Stimulated activated memory B cell treated with anti-CD40 and anti-IgM and Interleukin-4, amounts not matched to agents 10 μg/mL and 1 μg/mL and 100 μg/mL, for 72 hours (primary cell): Measurements from ENCODE around the gene RIOX2.
A peak's percentile ranks its signal among the peaks of the same experiment; 100 is the strongest.

Source experiments
- ATAC-seq: fragments of 150-1000 bp; cut with Tn5 transposase; 2 replicates; pipeline ENCODE4 v1.10.0; 2021
- H3K27ac Mint-ChIP-seq: one replicate; pipeline ENCODE4 v1.8.0; 2022; ENCODE audit warnings: mild to moderate bottlenecking, mixed read lengths
- H3K27me3 Mint-ChIP-seq: one replicate; pipeline ENCODE4 v1.8.0; 2022; ENCODE audit warnings: mixed read lengths
- H3K36me3 Mint-ChIP-seq: one replicate; pipeline ENCODE4 v1.8.0; 2022; ENCODE audit warnings: mixed read lengths
- H3K4me1 Mint-ChIP-seq: one replicate; pipeline ENCODE4 v1.8.0; 2022; ENCODE audit warnings: mixed read lengths
- H3K4me3 Mint-ChIP-seq: one replicate; pipeline ENCODE4 v1.8.0; 2022; ENCODE audit warnings: mild to moderate bottlenecking, moderate library complexity, mixed read lengths
- H3K9me3 Mint-ChIP-seq: one replicate; pipeline ENCODE4 v1.8.0; 2022; ENCODE audit warnings: mixed read lengths

The RIOX2 gene

GRCh38 chr3:97970956-97971620 is 1.1 kb downstream of the RIOX2 start:
- Mint-ChIP-seq H3K27ac (peak overlapping the region; percentile 91), H3K36me3 (peaks cover 16% of the 10 kb centered on the region), H3K4me1 (peaks cover 63% of the 10 kb centered on the region), H3K27me3 (no peaks in the 10 kb centered on the region), H3K9me3 (no peaks in the 10 kb centered on the region), H3K4me3 (peak overlapping the region; percentile 93)
- no peak for ATAC-seq

- peaks cover 62% of the 10 kb centered on the region for H3K4me1 Mint-ChIP-seq
- ATAC-seq = no peak
- H3K36me3 Mint-ChIP-seq = peaks cover 16% of the 10 kb centered on the region
- no peaks in the 10 kb centered on the region for H3K27me3 Mint-ChIP-seq
- no peak overlapping the region for H3K4me3 Mint-ChIP-seq
- peak overlapping the region; percentile 91 for H3K27ac Mint-ChIP-seq
- no peaks in the 10 kb centered on the region for H3K9me3 Mint-ChIP-seq
Measured at GRCh38 chr3:97970156-97970555, 2.1 kb downstream of the RIOX2 start.

GRCh38 chr3:97969541-97969940 is 2.7 kb downstream of the RIOX2 start:
- no peak overlapping the region for H3K4me3 Mint-ChIP-seq
- H3K27ac Mint-ChIP-seq = peak overlapping the region; percentile 91
- H3K36me3 Mint-ChIP-seq = peaks cover 16% of the 10 kb centered on the region
- H3K9me3 Mint-ChIP-seq = no peaks in the 10 kb centered on the region
- no peaks in the 10 kb centered on the region for H3K27me3 Mint-ChIP-seq
- H3K4me1 Mint-ChIP-seq = peaks cover 60% of the 10 kb centered on the region
- no peak for ATAC-seq

GRCh38 chr3:97968376-97968775 is 3.9 kb downstream of the RIOX2 start:
- Mint-ChIP-seq H3K27ac (no peak overlapping the region), H3K4me1 (peaks cover 63% of the 10 kb centered on the region), H3K36me3 (peaks cover 25% of the 10 kb centered on the region), H3K27me3 (no peaks in the 10 kb centered on the region), H3K4me3 (no peak overlapping the region), H3K9me3 (no peaks in the 10 kb centered on the region)
- ATAC-seq = no peak

GRCh38 chr3:97967966-97968365 is 4.3 kb downstream of the RIOX2 start:
- Mint-ChIP-seq H3K4me1 (peaks cover 63% of the 10 kb centered on the region), H3K4me3 (no peak overlapping the region), H3K9me3 (no peaks in the 10 kb centered on the region), H3K27ac (no peak overlapping the region), H3K27me3 (no peaks in the 10 kb centered on the region), H3K36me3 (peaks cover 25% of the 10 kb centered on the region)
- no peak for ATAC-seq

GRCh38 chr3:97960993-97961766 is 11.1 kb downstream of the RIOX2 start:
- Mint-ChIP-seq H3K4me1 (peaks cover 28% of the 10 kb centered on the region), H3K27me3 (no peaks in the 10 kb centered on the region), H3K4me3 (no peak overlapping the region), H3K36me3 (peaks cover 55% of the 10 kb centered on the region), H3K9me3 (no peaks in the 10 kb centered on the region), H3K27ac (no peak overlapping the region)
- no peak for ATAC-seq

- H3K9me3 Mint-ChIP-seq = no peaks in the 10 kb centered on the region
- no peak for ATAC-seq
- H3K4me1 Mint-ChIP-seq = peaks cover 28% of the 10 kb centered on the region
Measured at GRCh38 chr3:97960551-97960950, 11.7 kb downstream of the RIOX2 start.

GRCh38 chr3:97959872-97960271 is 12.4 kb downstream of the RIOX2 start:
- Mint-ChIP-seq H3K27me3 (no peaks in the 10 kb centered on the region), H3K27ac (no peak overlapping the region), H3K4me1 (peaks cover 32% of the 10 kb centered on the region), H3K4me3 (no peak overlapping the region), H3K36me3 (peaks cover 67% of the 10 kb centered on the region), H3K9me3 (no peaks in the 10 kb centered on the region)
- ATAC-seq = no peak

More at GRCh38 chr3:97960551-97960950, 11.7 kb downstream of the RIOX2 start:
- H3K4me3 Mint-ChIP-seq = no peak overlapping the region
- H3K27ac Mint-ChIP-seq = no peak overlapping the region
- peaks cover 61% of the 10 kb centered on the region for H3K36me3 Mint-ChIP-seq
- H3K27me3 Mint-ChIP-seq = no peaks in the 10 kb centered on the region

- H3K36me3 Mint-ChIP-seq = peaks cover 69% of the 10 kb centered on the region
Measured at GRCh38 chr3:97958796-97959195, 13.4 kb downstream of the RIOX2 start.

GRCh38 chr3:97958396-97958795 is 13.8 kb downstream of the RIOX2 start:
- H3K9me3 Mint-ChIP-seq = no peaks in the 10 kb centered on the region
- ATAC-seq = no peak
- H3K4me1 Mint-ChIP-seq = peaks cover 21% of the 10 kb centered on the region
- H3K27ac Mint-ChIP-seq = no peak overlapping the region
- H3K36me3 Mint-ChIP-seq = peaks cover 66% of the 10 kb centered on the region
- H3K27me3 Mint-ChIP-seq = no peaks in the 10 kb centered on the region
- H3K4me3 Mint-ChIP-seq = no peak overlapping the region

More at GRCh38 chr3:97958796-97959195, 13.4 kb downstream of the RIOX2 start:
- ATAC-seq = no peak
- Mint-ChIP-seq H3K4me3 (no peak overlapping the region), H3K27ac (no peak overlapping the region), H3K4me1 (peaks cover 25% of the 10 kb centered on the region), H3K9me3 (no peaks in the 10 kb centered on the region), H3K27me3 (no peaks in the 10 kb centered on the region)

GRCh38 chr3:97957617-97958311 is 14.5 kb downstream of the RIOX2 start:
- H3K27ac Mint-ChIP-seq = no peak overlapping the region
- H3K9me3 Mint-ChIP-seq = no peaks in the 10 kb centered on the region
- ATAC-seq = no peak
- peaks cover 21% of the 10 kb centered on the region for H3K4me1 Mint-ChIP-seq
- H3K4me3 Mint-ChIP-seq = no peak overlapping the region
- H3K36me3 Mint-ChIP-seq = peaks cover 72% of the 10 kb centered on the region
- H3K27me3 Mint-ChIP-seq = no peaks in the 10 kb centered on the region

- Mint-ChIP-seq H3K27ac (no peak overlapping the region), H3K4me3 (no peak overlapping the region), H3K4me1 (peaks cover 7% of the 10 kb centered on the region), H3K27me3 (no peaks in the 10 kb centered on the region), H3K36me3 (peaks cover 71% of the 10 kb centered on the region), H3K9me3 (no peaks in the 10 kb centered on the region)
- no peak for ATAC-seq
Measured at GRCh38 chr3:97956051-97956450, 16.2 kb downstream of the RIOX2 start.

- peak; percentile 68 for ATAC-seq
- Mint-ChIP-seq H3K4me3 (no peak overlapping the region), H3K27ac (no peak overlapping the region), H3K4me1 (peaks cover 7% of the 10 kb centered on the region), H3K36me3 (peaks cover 71% of the 10 kb centered on the region), H3K27me3 (no peaks in the 10 kb centered on the region), H3K9me3 (no peaks in the 10 kb centered on the region)
Measured at GRCh38 chr3:97954228-97954827, 17.9 kb downstream of the RIOX2 start.

GRCh38 chr3:97952872-97953271 is 19.4 kb downstream of the RIOX2 start:
- Mint-ChIP-seq H3K4me3 (no peak overlapping the region), H3K27me3 (no peaks in the 10 kb centered on the region), H3K9me3 (no peaks in the 10 kb centered on the region), H3K36me3 (peaks cover 75% of the 10 kb centered on the region), H3K4me1 (peaks cover 7% of the 10 kb centered on the region), H3K27ac (no peak overlapping the region)
- no peak for ATAC-seq

- Mint-ChIP-seq H3K27me3 (no peaks in the 10 kb centered on the region), H3K4me3 (no peak overlapping the region), H3K4me1 (peaks cover 7% of the 10 kb centered on the region), H3K36me3 (peaks cover 70% of the 10 kb centered on the region), H3K9me3 (no peaks in the 10 kb centered on the region), H3K27ac (no peak overlapping the region)
- ATAC-seq = no peak
Measured at GRCh38 chr3:97952280-97952679, 20.0 kb downstream of the RIOX2 start.
